GM18951 (cell line): Measurements from ENCODE around the gene SH2D6.
A peak's percentile ranks its signal among the peaks of the same experiment; 100 is the strongest.
"Not testable (repeated sequence)": the region's sequence is repeated elsewhere in the genome, so short reads cannot be mapped to it uniquely, and the experiment has no call there.

Experiments used
- POLR2A ChIP-seq: IDR thresholded peaks from 4 replicates; pipeline ENCODE4 v1.6.1; 2011; ENCODE audit warnings: mild to moderate bottlenecking; ENCODE audit not compliant: insufficient read length, insufficient read depth; ENCODE audit errors: extremely low read depth
- in situ Hi-C: fragments of 300-500 bp; cut with MboI; formaldehyde crosslinking; loops from one replicate; pipeline ENCODE4 v1.12.0; 2022; ENCODE audit warnings: low sequenced_read_pairs, mixed read lengths, inconsistent platforms; ENCODE audit not compliant: unreplicated experiment

Gene SH2D6

DNA sequence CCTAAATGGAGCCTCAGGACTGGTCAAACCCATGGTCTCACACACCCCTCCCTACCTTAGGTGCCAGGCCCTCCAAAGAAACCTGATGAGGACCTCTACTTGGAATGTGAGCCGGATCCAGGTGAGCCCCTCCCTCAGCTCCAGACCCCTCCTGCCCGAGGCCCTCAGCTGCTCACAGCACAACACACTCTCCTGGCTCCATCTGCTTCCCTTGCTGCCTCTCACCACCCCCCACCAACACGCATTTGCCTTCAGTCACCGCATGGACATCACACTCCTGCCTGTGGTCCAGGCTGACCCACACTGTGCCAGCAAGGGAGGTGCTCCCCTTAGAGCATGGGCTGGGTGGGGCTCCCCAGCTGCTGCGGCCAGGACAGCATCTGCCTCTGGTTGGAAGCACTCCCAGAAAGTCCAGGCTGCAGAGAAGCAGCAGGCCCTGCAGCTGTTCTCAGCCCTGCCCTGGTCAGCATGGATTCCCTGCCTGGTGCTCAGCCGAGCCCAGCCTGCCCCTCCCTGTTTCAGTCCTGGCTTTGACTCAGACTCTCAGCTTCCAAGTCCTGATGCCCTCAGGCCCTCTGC, 15.1 kb downstream of the SH2D6 start:
- no peak for TF ChIP-seq POLR2A
- in situ Hi-C loops, result no loop called here

GRCh38 chr2:85434696-85435095, 16.2 kb downstream of the SH2D6 start:
- in situ Hi-C loops, result no loop called here

DNA sequence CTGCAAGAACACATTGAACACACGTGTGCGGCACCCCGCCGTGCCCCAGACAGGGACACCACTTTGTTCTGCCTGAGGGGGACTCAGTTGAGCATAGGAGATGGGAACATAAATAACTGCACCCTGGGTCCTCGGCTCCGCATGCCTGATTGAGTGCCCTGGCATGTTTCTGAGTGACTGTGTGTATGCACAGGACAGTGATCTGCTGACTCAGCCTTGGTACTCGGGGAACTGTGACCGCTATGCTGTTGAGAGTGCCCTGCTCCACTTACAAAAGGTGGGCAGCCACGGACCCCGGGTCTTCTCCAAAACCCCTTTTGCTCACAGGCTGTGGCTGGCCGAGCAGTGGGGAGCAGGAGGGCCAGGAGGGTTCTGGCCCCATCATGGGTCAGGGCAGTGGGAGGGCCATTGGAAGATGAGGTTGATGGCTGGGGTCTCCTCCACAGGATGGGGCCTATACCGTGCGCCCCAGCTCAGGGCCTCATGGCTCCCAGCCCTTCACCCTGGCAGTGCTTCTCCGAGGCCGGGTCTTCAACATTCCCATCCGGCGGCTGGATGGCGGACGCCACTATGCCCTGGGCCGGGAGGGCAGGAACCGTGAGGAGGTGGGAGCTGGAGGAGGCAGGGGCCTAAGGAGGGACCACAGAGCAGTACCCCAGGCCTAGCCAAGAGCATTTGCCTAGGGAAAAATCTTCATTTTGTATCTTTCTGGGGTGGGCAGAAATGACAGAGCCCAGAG, 16.9 kb downstream of the SH2D6 start:
- no peak for TF ChIP-seq POLR2A
- in situ Hi-C loops, result no loop called here

More at GRCh38 chr2:85434696-85435095, 16.2 kb downstream of the SH2D6 start:
- TF ChIP-seq POLR2A, result no peak

DNA sequence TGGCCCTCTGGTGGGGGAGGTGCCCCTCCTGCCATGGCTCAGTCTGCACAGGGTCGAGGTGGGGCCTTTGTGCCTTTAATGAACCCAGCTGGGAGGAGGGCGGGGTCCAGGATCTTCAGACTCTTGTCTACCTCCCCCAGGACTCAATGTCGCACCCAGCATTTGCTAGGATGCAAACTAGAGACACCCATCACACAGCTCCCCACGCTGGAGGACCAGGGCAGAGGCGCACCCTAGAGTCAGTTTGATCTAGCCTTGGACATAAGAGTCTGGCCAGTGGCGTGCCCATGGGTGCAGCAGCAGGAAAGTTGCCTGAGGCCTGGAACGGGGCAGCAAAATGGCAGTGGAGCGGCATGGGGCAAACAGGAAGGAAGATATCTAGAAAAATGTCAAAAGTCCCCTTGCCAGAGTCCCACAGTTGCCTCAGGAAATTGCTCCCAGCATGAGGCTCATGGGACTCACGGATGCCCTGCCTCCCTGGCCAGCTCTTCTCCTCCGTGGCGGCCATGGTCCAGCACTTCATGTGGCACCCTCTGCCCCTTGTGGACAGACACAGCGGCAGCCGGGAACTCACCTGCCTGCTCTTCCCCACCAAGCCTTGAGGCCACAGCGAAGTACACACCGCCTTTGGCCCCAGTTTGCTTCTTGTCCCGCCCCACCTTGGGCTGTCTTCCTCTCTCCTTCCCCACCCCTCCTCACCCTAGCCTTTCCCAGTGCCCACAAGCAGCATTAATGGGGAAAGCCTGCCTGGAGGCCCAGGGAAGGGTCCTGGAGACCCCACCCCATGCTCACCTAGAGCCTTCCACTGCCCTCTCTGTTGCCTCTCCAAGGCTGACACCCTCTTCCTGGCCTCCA, 17.7 kb downstream of the SH2D6 start:
- in situ Hi-C loops, result no loop called here

GRCh38 chr2:85436836-85437487, 18.4 kb downstream of the SH2D6 start:
- in situ Hi-C loops, result no loop called here
- no peak for TF ChIP-seq POLR2A

More for the DNA sequence above, 17.7 kb downstream of the SH2D6 start:
- no peak for TF ChIP-seq POLR2A

DNA sequence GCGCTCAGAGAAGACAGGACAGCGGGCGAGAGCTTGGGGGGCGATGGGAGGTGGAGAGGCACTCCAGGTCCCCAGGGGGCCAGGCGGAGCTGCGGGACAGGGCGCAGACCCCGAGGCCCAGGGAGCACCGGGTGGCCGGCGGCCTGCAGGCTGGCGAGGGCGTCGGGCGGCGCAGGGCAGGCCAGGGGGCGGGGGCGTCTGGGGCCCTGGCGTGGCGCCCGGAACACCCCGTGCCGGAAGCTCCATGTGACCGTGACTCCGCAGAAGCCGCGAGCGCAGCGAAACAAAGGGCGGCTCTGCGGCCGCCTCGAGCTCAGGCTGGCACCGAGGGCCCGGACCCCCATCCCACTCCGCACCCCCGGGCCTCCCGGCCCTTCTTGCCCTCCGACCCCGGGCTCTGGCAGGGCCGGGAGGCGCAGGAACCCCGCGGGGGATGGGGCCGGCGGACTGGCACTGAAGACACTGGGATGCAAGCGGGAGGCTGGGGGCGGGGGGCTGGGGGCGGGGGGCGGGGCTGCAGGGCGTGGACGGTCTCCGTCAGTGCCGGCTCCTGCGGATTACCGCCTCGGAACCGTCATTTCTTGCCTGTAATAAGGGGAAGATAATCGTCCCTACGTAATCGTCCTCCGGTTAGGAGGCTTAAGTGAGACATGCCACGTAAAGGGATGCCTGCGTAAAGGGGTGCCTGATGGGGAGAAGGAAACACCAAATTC, 19.1 kb downstream of the SH2D6 start:
- TF ChIP-seq POLR2A, result peak; percentile 79
- in situ Hi-C loops, result no loop called here

DNA sequence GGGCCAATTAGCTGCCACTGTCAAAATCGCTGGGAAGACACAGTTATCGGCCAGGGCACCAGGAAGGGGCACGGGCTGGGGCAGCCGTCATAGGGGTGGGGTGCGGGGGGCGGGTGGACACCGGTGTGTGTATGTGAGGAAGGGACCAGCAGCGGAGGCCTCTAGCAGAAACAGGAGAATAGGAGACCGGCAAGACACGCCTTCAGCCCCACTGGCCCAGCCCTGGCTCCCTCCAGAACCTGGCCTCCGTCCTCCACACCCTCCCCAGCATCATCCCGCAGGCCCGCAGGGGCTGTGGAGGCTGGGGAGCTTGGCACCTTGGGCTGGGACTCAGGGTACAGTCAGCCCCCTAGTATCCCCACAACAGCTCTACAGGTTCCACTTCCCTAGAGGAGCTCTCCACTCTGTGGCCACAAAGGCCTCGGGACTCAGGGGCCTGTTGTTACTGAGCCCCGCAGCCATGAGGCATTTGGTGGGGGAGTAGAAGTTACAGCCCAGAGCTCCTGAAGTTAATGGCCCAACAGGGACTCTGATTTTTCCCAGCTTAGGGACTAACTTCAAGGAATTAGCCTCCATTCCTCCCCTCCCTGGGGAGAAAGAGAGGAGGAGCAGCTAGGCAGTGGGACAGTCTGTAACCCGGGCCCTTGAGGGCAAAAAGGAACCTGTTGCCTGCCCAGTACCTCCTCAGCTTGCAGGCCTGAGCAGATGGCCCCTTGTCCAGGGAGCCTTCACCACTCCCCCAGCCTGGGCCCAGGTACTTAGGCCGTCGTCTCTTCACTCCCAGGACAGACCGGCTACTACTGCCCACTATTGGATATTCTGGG, 19.9 kb downstream of the SH2D6 start:
- no peak for TF ChIP-seq POLR2A
- in situ Hi-C loops, result no loop called here

- in situ Hi-C loops, result no loop called here
Measured at GRCh38 chr2:85439025-85439472, 20.5 kb downstream of the SH2D6 start.

DNA sequence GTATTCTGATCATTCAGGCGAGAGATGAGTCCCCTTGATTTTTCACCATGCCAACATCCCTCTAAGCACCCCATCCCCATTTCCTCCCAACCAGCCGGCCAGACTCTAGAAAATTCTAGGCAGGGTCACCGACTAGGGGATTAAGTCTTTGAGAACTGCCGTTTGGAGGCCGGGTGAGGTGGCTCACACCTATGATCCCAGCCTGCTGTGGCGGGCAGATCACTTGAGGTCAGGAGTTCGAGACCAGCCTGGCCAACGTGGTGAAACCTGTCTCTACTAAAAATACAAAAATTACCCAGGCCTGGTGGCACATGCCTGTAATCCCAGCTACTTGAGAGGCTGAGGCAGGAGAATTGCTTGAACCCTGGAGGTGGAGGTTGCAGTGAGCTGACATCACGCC, 21.1 kb downstream of the SH2D6 start:
- in situ Hi-C loops, result not testable (repeated sequence)

More at GRCh38 chr2:85439025-85439472, 20.5 kb downstream of the SH2D6 start:
- TF ChIP-seq POLR2A, result no peak

DNA sequence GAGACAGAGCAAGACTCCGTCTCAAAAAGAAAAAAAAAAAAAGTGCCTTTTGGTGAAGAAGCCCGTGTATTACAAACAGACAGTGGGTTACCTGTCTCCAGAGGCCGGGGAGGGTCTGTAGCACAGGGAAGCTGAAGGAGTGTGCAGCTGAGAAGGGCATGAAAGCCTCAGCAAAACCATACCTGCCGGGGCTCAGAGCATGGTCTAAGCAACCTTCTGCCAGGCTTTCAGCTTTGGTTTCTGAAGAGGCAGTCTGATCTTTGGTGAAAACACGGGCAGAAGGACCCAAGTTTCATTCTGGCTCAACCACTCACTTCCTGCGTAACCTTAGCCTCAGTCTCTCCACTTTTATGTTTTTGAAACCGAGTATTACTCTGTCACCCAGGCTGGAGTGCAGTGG, 21.5 kb downstream of the SH2D6 start:
- in situ Hi-C loops, result no loop called here
- no peak for TF ChIP-seq POLR2A

DNA sequence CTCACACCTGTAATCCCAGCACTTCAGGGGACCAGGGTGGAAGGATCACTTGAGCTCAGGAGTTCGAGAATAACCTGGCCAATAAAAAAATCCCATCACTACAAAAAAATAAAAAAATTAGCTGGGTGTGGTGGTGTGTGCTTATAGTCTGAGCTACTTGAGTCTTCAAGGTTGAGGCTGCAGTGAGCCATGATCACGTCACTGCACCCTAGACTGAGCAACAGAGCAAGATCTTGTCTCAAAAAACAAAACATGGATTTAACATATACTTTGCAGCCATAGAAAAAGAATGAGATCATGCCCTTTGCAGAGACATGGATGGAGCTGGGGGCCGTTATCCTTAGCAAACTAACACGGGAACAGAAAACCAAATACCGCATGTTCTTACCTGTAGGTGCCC, 22.2 kb downstream of the SH2D6 start:
- in situ Hi-C loops, result no loop called here
- TF ChIP-seq POLR2A, result no peak

DNA sequence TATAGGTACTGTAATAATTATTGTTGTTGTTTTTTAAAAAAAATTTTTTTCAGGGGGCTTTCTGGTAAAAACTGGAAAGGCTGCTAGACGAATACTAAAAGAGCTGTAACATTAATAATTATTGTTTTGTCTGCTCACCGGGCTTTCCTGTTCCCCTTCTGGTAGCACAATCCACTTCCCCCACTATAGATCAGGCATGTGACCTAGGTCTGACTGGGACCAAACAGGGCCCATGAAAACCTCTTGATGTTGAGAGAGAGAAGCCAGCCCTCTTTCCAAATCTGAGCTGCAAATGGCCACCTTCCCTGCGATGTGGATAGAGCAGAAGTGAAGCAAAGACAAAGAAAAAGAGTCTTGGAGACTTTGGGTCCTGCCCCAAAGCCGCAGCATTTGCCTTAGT, 23.4 kb downstream of the SH2D6 start:
- no peak for TF ChIP-seq POLR2A
- in situ Hi-C loops, result no loop called here
